Activated CD4-positive, alpha-beta T cell treated with anti-CD3 and anti-CD28 coated beads for 1 hour (primary cell): ENCODE measurements around the gene NDUFV3.
"Not testable (repeated sequence)": the region's sequence is repeated elsewhere in the genome, so short reads cannot be mapped to it uniquely, and the experiment has no call there.

Experiments used
- DNase-seq: peaks from one replicate; pipeline ENCODE4 v3.0.0-alpha.2; 2020

NDUFV3 gene

GRCh38 chr21:42900446-42900845 is 7.3 kb downstream of the NDUFV3 start:
- no peak for DNase-seq

- DNase-seq, result no peak
Measured at GRCh38 chr21:42903817-42904216, 10.7 kb downstream of the NDUFV3 start.

GRCh38 chr21:42905195-42905594 is 12.1 kb downstream of the NDUFV3 start:
- DNase-seq, result no peak

- no peak for DNase-seq
Measured at GRCh38 chr21:42906233-42906632, 13.1 kb downstream of the NDUFV3 start.

- not testable (repeated sequence) for DNase-seq
Measured at GRCh38 chr21:42908484-42908883, 15.4 kb downstream of the NDUFV3 start.

- DNase-seq, result not testable (repeated sequence)
Measured at GRCh38 chr21:42911920-42912319, 18.8 kb downstream of the NDUFV3 start.

GRCh38 chr21:42913476-42913875 is 20.4 kb downstream of the NDUFV3 start:
- DNase-seq, result no peak

- DNase-seq, result no peak
Measured at GRCh38 chr21:42918291-42918690, 25.2 kb downstream of the NDUFV3 start.

- DNase-seq, result no peak
Measured at GRCh38 chr21:42921927-42922326, 28.8 kb downstream of the NDUFV3 start.

GRCh38 chr21:42922918-42923317 is 29.8 kb downstream of the NDUFV3 start:
- no peak for DNase-seq

- peak; percentile 28 for DNase-seq
Measured at GRCh38 chr21:42923553-42924432, 30.7 kb downstream of the NDUFV3 start.

GRCh38 chr21:42924433-42924751 is 31.3 kb downstream of the NDUFV3 start:
- no peak for DNase-seq

- DNase-seq, result no peak
Measured at GRCh38 chr21:42925114-42925926, 32.2 kb downstream of the NDUFV3 start, which contains the start of gene ERVH48-1. ERVH48-1 (minus strand) TSS chr21:42925630; CDS start chr21:42919006, 6,624 bp downstream.

GRCh38 chr21:42927474-42928200 is 34.5 kb downstream of the NDUFV3 start:
- DNase-seq, result not testable (repeated sequence)

- DNase-seq, result no peak
Measured at GRCh38 chr21:42929969-42930368, 36.9 kb downstream of the NDUFV3 start.

- DNase-seq, result no peak
Measured at GRCh38 chr21:42931560-42932235, 38.6 kb downstream of the NDUFV3 start.

GRCh38 chr21:42932378-42933136 is 39.4 kb downstream of the NDUFV3 start:
- not testable (repeated sequence) for DNase-seq

- DNase-seq, result not testable (repeated sequence)
Measured at GRCh38 chr21:42933137-42933970, 40.2 kb downstream of the NDUFV3 start.

- not testable (repeated sequence) for DNase-seq
Measured at GRCh38 chr21:42933973-42934372, 40.9 kb downstream of the NDUFV3 start.

- DNase-seq, result not testable (repeated sequence)
Measured at GRCh38 chr21:42936360-42936759, 43.3 kb downstream of the NDUFV3 start.
